ENCODE measurements around the gene PARD3B. TPM values are rescaled to one million over a fixed set of nuclear protein-coding genes. Genes with fewer than 3 reads are reported as not detected.

The PARD3B gene
- total and polyA plus RNA-seq, 3 donors from 2014 or later = 14.6 to 36.8 (median 29.6) TPM

GRCh38 chr2:204744506-204744905 lies 199.2 kb downstream of the PARD3B start:
- Histone ChIP-seq H3K4me1 (no peaks in the 10 kb centered on the region), H3K36me3 (ENCODE audit: low read depth, missing control alignments) (no peaks in the 10 kb centered on the region), H3K27me3 (no peaks in the 10 kb centered on the region), H3K4me3 (no peak overlapping the region), H3K9me3 (no peaks in the 10 kb centered on the region), H3K27ac (no peak overlapping the region)
- no peak for DNase-seq
- TF ChIP-seq POLR2A (IDR thresholded peaks at IDR 0.05) (no peak), CTCF (IDR thresholded peaks at IDR 0.05) (no peak)
- intact Hi-C loops (cut with DNase I; ENCODE audit: low total_unique reads) = no loop called here
- WGBS, 2 donors = 54 to 66% methylated on average over 2 of the region's 2 CpGs

GRCh38 chr2:204748286-204748685 lies 203.0 kb downstream of the PARD3B start:
- intact Hi-C loops (cut with DNase I; ENCODE audit: low total_unique reads) = no loop called here

GRCh38 chr2:204749319-204749718 lies 204.0 kb downstream of the PARD3B start:
- Histone ChIP-seq H3K4me3 (no peak overlapping the region), H3K27me3 (no peaks in the 10 kb centered on the region), H3K27ac (no peak overlapping the region), H3K36me3 (ENCODE audit: low read depth, missing control alignments) (no peaks in the 10 kb centered on the region), H3K9me3 (no peaks in the 10 kb centered on the region), H3K4me1 (no peaks in the 10 kb centered on the region)
- no peak for DNase-seq
- WGBS, 2 donors = 82 to 83% methylated on average over 3 of the region's 3 CpGs
- intact Hi-C loops (cut with DNase I; ENCODE audit: low total_unique reads) = no loop called here
- TF ChIP-seq CTCF (IDR thresholded peaks at IDR 0.05) = no peak

More at GRCh38 chr2:204748286-204748685, 203.0 kb downstream of the PARD3B start:
- 73 to 91% methylated on average over 2 of the region's 2 CpGs for WGBS, 2 donors
- no peak overlapping the region for H3K27ac ChIP-seq
- H3K27me3 ChIP-seq = no peaks in the 10 kb centered on the region
- no peaks in the 10 kb centered on the region for H3K4me1 ChIP-seq
- no peaks in the 10 kb centered on the region for H3K9me3 ChIP-seq
- no peak for DNase-seq
- H3K4me3 ChIP-seq = no peak overlapping the region
- no peak for TF ChIP-seq CTCF (IDR thresholded peaks at IDR 0.05)
- no peak for TF ChIP-seq POLR2A (IDR thresholded peaks at IDR 0.05)
- H3K36me3 ChIP-seq (ENCODE audit: low read depth, missing control alignments) = no peaks in the 10 kb centered on the region

- Histone ChIP-seq H3K4me3 (no peak overlapping the region), H3K27ac (no peak overlapping the region), H3K4me1 (no peaks in the 10 kb centered on the region), H3K9me3 (no peaks in the 10 kb centered on the region), H3K36me3 (ENCODE audit: low read depth, missing control alignments) (no peaks in the 10 kb centered on the region), H3K27me3 (no peaks in the 10 kb centered on the region)
- intact Hi-C loops (cut with DNase I; ENCODE audit: low total_unique reads) = no loop called here
- 84 to 85% methylated on average over 5 of the region's 5 CpGs for WGBS, 2 donors
- DNase-seq = no peak
- TF ChIP-seq CTCF (IDR thresholded peaks at IDR 0.05) (no peak), POLR2A (IDR thresholded peaks at IDR 0.05) (no peak)
Measured at GRCh38 chr2:204750389-204750788, 205.1 kb downstream of the PARD3B start.

DNA sequence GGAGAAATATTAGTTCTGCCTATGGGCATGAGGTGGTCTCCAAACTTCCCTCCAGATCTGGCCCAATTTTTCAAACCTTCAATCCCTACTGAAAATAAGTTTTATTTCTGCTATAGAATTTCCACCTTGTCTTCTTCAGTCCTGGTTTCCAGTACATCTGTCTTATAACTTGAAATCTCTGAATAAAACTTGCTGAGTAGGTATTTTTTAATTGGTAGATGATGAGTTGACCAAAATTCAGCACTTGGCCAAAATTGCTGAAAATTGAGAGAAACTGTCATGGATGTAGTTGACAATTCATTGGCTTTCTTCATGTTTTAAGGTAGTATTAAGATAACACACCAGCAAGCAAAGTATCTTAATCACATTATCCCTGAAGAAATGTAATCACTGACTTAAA lies 206.2 kb downstream of the PARD3B start:
- no peaks in the 10 kb centered on the region for H3K27me3 ChIP-seq
- no peak for DNase-seq
- intact Hi-C loops (cut with DNase I; ENCODE audit: low total_unique reads) = no loop called here

More for the DNA sequence above, 206.2 kb downstream of the PARD3B start:
- TF ChIP-seq POLR2A (IDR thresholded peaks at IDR 0.05) = no peak
- TF ChIP-seq CTCF (IDR thresholded peaks at IDR 0.05) = no peak
- Histone ChIP-seq H3K9me3 (no peaks in the 10 kb centered on the region), H3K27ac (no peak overlapping the region), H3K4me1 (no peaks in the 10 kb centered on the region), H3K36me3 (ENCODE audit: low read depth, missing control alignments) (no peaks in the 10 kb centered on the region), H3K4me3 (no peak overlapping the region)
